Pancreas (tissue), 10 donors: ENCODE results near the gene PCDHGA1. TPM values are rescaled to one million over a fixed set of nuclear protein-coding genes. Genes with fewer than 3 reads are reported as not detected.
"Not testable (repeated sequence)": the region's sequence is repeated elsewhere in the genome, so short reads cannot be mapped to it uniquely, and the experiment has no call there.

Experiments used
- ATAC-seq, 4 donors: fragments of 200-7000 bp; cut with Tn5 transposase; one replicate each; pipeline versions ENCODE4 v1.8.0 to v1.9.1; 2020; ENCODE audit warnings: mild to moderate bottlenecking in 4 of 4, moderate library complexity in 4 of 4
- DNase-seq, 6 donors: peaks; one replicate each; pipeline ENCODE4 v3.0.0-alpha.2; 2020
- FAIRE-seq: peaks from 2 replicates; lab custom pipeline; 2012; peaks lifted over from hg19 to GRCh38; lab: Jason Lieb, UNC
- H3K27ac ChIP-seq, 4 donors: fragments of 200-600 bp; sonication (generic); 1 replicate in 3 of 4; 2 replicates in 1 of 4; pipeline versions ENCODE4 v1.5.0 to v1.8.0; 2020
- H3K27me3 ChIP-seq, 4 donors: fragments of 200-600 bp; one replicate each; pipeline ENCODE4 v1.8.0; 2021
- H3K36me3 ChIP-seq, 3 donors: fragments of 200-600 bp; sonication (generic) in 1 of 3; one replicate each; pipeline versions ENCODE4 v1.5.0 to v1.8.0; 2020 to 2021
- H3K4me1 ChIP-seq, 3 donors: fragments of 200-600 bp; one replicate each; pipeline ENCODE4 v1.8.0; 2021
- H3K4me3 ChIP-seq, 4 donors: fragments of 200-600 bp; sonication (generic) in 2 of 4; one replicate each; pipeline versions ENCODE4 v1.5.0 to v1.8.0; 2020 to 2021
- H3K9me3 ChIP-seq, 4 donors: fragments of 200-600 bp; one replicate each; pipeline ENCODE4 v1.8.0; 2021
- CTCF ChIP-seq, 4 donors: fragments of 200-600 bp; sonication (generic) in 3 of 4; IDR thresholded peaks; one replicate each; pipeline versions ENCODE4 v1.5.0 to v1.8.0; 2021; ENCODE audit warnings: antibody characterized with exemption in 4 of 4
- WGBS, 2 donors: extraction: QIAGEN DNeasy Blood & Tissue Kit; methylation state at CpG; one replicate each; pipeline ENCODE4 v1.1.7; 2013; 5-methylcytosine and 5-hydroxymethylcytosine counted together
- intact Hi-C, 3 donors: fragments of 100-400 bp; cut with DNase I; formaldehyde crosslinking; loops; one replicate each; pipeline versions ENCODE4 v1.11.1 to v1.14.2; 2022
- polyA plus RNA-seq, 2 donors: library from polyadenylated mRNA; stranded (reverse); fragments of 200-250 nt; gene quantifications; one replicate each; pipeline ENCODE4 v1.2.3, GENCODE V29; 2013
- total RNA-seq, 6 donors: library from RNA; stranded (reverse); fragmentation: NEBNext Ultra II Directional in 4 of 6; extraction: Animal tissue kit (Norgen Biotek cat#: 25700) in 4 of 6; gene quantifications; one replicate each; pipeline versions ENCODE4 v1.2.1 to v1.2.4, GENCODE V29; 2021 to 2023
- donor health status: healthy with polysubstance abuse.
- donor health status: DM: no; HTN: no; CAD: no; lungs with moderate emphysema.
- donor health status: DM: no; HTN: no; CAD: no.
- donor health status: control.
- donor health status: control.
- donor health status: Bipolar disorder and iron deficiency.
- donor health status: DM: yes; HTN: yes; CAD: no.
- donor health status: DM: no; HTN: no; CAD: no.
- donor health status: DM: no; HTN: no; CAD: no.
- donor health status: DM: yes; HTN: yes; CAD: no.

Gene PCDHGA1
- total and polyA plus RNA-seq, 8 donors, result 0.19 to 0.67 (median 0.32) TPM

- FAIRE-seq, result no peak
- no peak for DNase-seq
- WGBS, 2 donors, result 90 to 95% methylated on average over 3 of the region's 3 CpGs
- Histone ChIP-seq H3K4me1 (no peaks in the 10 kb centered on the region), H3K27ac (no peak overlapping the region), H3K4me3 (no peak overlapping the region), H3K9me3 (peaks cover 0 to 22% (median 8%) of the 10 kb centered on the region in 4 donors), H3K36me3 (peaks cover 0 to 11% (median 0%) of the 10 kb centered on the region in 3 donors), H3K27me3 (no peaks in the 10 kb centered on the region)
- intact Hi-C loops, result no loop called here
- no peak for ATAC-seq
- TF ChIP-seq CTCF (IDR thresholded peaks at IDR 0.05), result no peak
Observed at GRCh38 chr5:141322261-141322660, 8.1 kb upstream of the PCDHGA1 start.

GRCh38 chr5:141326088-141326854 lies 4.0 kb upstream of the PCDHGA1 start:
- no peaks in the 10 kb centered on the region for H3K9me3 ChIP-seq
- no peaks in the 10 kb centered on the region for H3K4me1 ChIP-seq
- TF ChIP-seq CTCF (IDR thresholded peaks at IDR 0.05), result peak in 1 of 4 donors; percentile 19
- DNase-seq (peak in 1 of 6 donors; percentile 25), ATAC-seq (peak in 3 of 4 donors; percentile 80 to 87 (median 82)), FAIRE-seq (no peak)
- H3K4me3 ChIP-seq, result peak overlapping the region in 1 of 4 donors; percentile 26
- intact Hi-C loops, result no loop called here
- H3K27me3 ChIP-seq, result peaks cover 0 to 3% (median 1%) of the 10 kb centered on the region in 4 donors
- H3K36me3 ChIP-seq, result no peaks in the 10 kb centered on the region
- H3K27ac ChIP-seq, result no peak overlapping the region
- 8 to 10% methylated on average over 27 of the region's 27 CpGs for WGBS, 2 donors

- H3K9me3 ChIP-seq, result no peaks in the 10 kb centered on the region
Observed at GRCh38 chr5:141328231-141328630, 2.1 kb upstream of the PCDHGA1 start.

GRCh38 chr5:141332571-141332970 lies 2.3 kb downstream of the PCDHGA1 start:
- ATAC-seq, DNase-seq, H3K4me1 ChIP-seq, FAIRE-seq, intact Hi-C loops, H3K27ac ChIP-seq, H3K4me3 ChIP-seq, H3K36me3 ChIP-seq: not testable (repeated sequence)
- H3K9me3 ChIP-seq, result peaks cover 0 to 10% (median 0%) of the 10 kb centered on the region in 4 donors
- 32 to 36% methylated on average over 31 to 39 of the region's 39 CpGs for WGBS, 2 donors
- peaks cover 0 to 33% (median 3%) of the 10 kb centered on the region in 4 donors for H3K27me3 ChIP-seq

More at GRCh38 chr5:141328231-141328630, 2.1 kb upstream of the PCDHGA1 start:
- no peak overlapping the region for H3K27ac ChIP-seq
- FAIRE-seq (no peak), ATAC-seq (no peak), DNase-seq (no peak)
- no peak overlapping the region for H3K4me3 ChIP-seq
- no peak for TF ChIP-seq CTCF (IDR thresholded peaks at IDR 0.05)
- intact Hi-C loops, result no loop called here
- H3K27me3 ChIP-seq, result peaks cover 0 to 7% (median 1%) of the 10 kb centered on the region in 4 donors
- no peaks in the 10 kb centered on the region for H3K36me3 ChIP-seq
- H3K4me1 ChIP-seq, result no peaks in the 10 kb centered on the region
- WGBS, 2 donors, result 73% methylated on average over 8 of the region's 8 CpGs

GRCh38 chr5:141338538-141339306 lies 8.4 kb downstream of the PCDHGA1 start, which contains the start of gene PCDHGA2:
Gene PCDHGA2 (plus strand): TSS chr5:141338760.
- Histone ChIP-seq H3K27me3 (peaks cover 0 to 30% (median 3%) of the 10 kb centered on the region in 4 donors), H3K36me3 (no peaks in the 10 kb centered on the region), H3K27ac (no peak within 1 kb of the TSS), H3K4me1 (no peaks in the 10 kb centered on the region), H3K9me3 (peaks cover 0 to 12% (median 1%) of the 10 kb centered on the region in 4 donors), H3K4me3 (peak within 1 kb of the TSS in 2 of 4 donors; percentile 7 to 32)
- DNase-seq (peak in 1 of 6 donors; percentile 42), FAIRE-seq (no peak), ATAC-seq (peak in 3 of 4 donors; percentile 71 to 82 (median 72))
- WGBS, 2 donors, result 6 to 9% methylated on average over 27 of the region's 27 CpGs
- intact Hi-C loops, result no loop called here
- peak in 1 of 4 donors; percentile 11 for TF ChIP-seq CTCF (IDR thresholded peaks at IDR 0.05)

- intact Hi-C loops, DNase-seq, H3K36me3 ChIP-seq, H3K27ac ChIP-seq, H3K9me3 ChIP-seq, ATAC-seq, FAIRE-seq, H3K4me1 ChIP-seq, H3K4me3 ChIP-seq: not testable (repeated sequence)
- WGBS, 2 donors, result 44 to 59% methylated on average over 38 to 45 of the region's 45 CpGs
- H3K27me3 ChIP-seq, result peaks cover 0 to 13% (median 5%) of the 10 kb centered on the region in 4 donors
Observed at GRCh38 chr5:141340781-141341354, 10.6 kb downstream of the PCDHGA1 start.
